Glomerular visceral epithelial cell (primary cell): Measurements from ENCODE around the gene DNM1.

ENCODE experiments used
- DNase-seq: peaks from one replicate; pipeline ENCODE4 v3.0.0-alpha.2; 2016; ENCODE audit errors: extremely low spot score

The DNM1 gene

DNA sequence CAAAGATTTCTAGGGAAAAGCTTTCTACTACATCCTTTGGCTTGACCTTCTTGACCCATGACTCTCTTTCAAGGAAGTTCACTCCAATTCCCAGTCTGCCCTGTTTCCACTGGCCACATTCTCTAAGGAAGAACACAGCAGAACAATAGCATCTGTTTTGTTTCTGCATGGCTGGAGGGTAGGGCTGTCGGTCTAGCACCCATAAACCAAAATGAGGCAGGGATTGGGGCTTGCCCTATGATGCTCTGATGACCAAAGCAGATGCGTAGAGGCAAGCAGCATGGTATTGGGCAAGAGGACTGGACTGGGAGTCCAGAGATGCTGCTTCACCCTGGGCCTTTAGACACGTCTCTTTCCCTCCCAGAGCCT lies 48.5 kb downstream of the DNM1 start:
- DNase-seq: no peak

DNA sequence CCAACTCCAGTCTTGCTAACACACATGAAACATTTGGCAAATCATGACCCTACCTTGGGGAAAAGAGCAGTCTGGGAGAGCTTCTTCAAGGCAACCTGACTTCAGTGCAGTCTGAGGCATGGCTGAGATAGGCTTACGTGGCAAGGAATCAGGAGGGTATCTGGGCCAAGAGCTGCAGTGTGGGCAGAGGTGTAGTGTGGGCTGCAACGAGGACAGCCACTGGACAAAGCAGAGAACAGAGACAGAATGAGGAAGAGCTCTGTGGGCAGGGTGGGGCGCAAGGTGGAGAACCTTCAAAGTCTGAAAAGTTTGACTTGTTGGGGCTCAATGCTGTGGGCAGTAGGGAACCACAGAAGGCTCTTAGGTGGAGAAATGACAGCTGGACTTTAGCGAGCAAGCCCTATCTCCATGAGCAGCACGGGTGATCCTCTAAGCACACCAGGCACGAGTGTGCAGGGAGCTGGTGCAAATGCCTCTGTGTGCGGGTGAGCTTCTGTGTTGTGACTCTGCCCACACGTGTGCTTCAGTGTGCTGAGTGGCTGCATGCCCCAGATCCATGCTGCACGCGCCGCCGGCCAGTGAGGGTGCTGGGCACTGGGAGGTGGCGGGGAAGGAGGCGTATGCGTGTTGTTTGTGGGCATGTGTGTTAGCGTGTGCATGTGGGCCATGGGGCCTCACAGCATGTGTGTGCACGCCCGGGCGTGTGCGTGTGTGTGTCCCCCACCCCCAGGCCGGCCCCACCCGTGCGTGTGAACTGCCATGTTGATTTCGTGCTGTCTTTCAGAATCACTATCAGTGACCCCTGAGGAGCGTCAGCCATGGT lies 49.3 kb downstream of the DNM1 start:
- DNase-seq: no peak

- DNase-seq: peak; percentile 17
These were observed 50.2 kb downstream of the DNM1 start for GRCh38 chr9:128253140-128253990.

- DNase-seq: no peak
These were observed 50.8 kb downstream of the DNM1 start for GRCh38 chr9:128253991-128254346.

- DNase-seq: no peak
These were observed 51.2 kb downstream of the DNM1 start for GRCh38 chr9:128254362-128254761.

DNA sequence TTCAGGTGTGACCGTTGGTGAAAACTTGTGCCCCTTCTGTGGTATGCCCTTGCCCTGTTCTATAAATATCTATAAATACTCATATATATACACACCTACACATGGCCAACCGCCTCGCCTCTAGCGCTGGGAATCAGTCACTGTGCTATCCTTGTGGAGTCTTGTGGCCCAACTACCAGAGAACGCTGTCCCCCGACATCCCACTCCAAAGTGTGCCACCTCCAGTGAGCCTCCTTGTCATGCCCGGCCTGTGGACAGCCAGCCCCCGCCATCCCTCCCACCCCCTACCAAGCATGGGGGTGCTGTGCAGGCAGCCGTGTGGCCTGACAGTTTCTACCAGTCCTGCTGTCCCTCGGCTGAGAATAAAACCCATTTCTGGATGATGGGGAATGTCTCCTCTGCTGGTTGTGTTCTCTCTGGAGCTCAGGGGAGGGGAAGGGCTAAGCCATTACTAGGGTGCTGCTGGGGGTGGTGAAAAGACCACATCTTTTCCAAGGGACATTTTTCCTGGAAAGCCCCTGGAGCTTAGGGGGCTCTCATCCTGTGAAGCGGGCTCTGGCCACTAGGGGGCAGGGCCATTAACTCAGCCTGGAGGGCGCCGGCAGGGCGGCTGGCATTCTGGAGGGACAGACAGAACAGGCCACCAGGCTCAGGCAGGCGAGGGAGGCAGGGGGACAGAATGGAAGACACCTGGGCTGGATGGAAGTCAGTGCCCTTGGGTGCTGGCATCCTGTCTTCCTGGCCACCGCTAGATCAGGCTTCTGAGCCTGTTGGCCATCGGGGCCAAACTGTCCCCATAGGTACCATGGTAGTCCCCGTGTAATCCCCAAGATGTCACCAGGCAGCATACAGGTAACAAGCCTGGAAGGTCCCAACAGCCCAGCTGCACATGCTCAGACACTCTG lies 51.9 kb downstream of the DNM1 start:
- peak; percentile 58 for DNase-seq

- no peak for DNase-seq
These were observed 54.1 kb downstream of the DNM1 start for GRCh38 chr9:128257086-128257825.

GRCh38 chr9:128257907-128258306 lies 54.7 kb downstream of the DNM1 start:
- no peak for DNase-seq

DNA sequence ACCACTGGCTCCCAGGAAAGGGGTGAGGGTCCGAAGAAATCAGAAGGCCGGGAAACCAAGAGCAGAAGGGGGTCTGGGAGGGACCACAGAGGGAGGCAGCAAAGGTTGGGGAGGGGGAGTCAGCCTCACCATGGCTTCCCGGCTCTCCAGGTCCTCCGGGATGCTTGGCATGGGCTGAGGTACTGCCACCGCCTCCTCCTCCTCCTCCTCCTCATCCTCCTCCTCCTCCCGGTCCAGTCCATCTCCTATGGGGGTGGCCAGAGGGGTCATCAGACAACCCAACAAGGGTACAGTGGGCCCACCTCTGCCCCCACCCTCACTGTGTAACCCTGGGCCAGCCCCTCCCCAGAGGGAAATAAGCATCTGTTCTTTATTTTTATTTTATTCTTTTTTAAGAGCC lies 55.1 kb downstream of the DNM1 start:
- no peak for DNase-seq

GRCh38 chr9:128259156-128259555 lies 56.0 kb downstream of the DNM1 start:
- DNase-seq: no peak

GRCh38 chr9:128260340-128260739 lies 57.2 kb downstream of the DNM1 start:
- no peak for DNase-seq

DNA sequence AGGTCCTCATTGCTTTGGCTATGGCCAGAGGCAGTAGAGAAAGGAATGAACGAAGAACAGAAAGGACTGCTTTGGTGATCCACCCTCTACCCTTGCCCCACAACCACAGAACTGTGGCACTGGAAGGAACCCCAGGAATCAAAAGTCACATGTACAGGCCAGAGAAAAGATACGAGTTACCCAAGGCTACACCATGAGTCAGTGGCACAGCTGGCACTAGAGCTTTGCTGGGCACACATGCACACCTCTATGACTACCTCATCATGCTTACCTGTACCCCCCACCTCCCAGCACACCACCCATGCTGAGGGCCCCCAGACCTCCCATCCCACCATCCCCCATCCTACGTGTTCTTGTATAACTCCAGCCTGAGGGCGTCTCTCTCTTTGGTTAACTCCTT lies 59.5 kb downstream of the DNM1 start:
- no peak for DNase-seq

DNA sequence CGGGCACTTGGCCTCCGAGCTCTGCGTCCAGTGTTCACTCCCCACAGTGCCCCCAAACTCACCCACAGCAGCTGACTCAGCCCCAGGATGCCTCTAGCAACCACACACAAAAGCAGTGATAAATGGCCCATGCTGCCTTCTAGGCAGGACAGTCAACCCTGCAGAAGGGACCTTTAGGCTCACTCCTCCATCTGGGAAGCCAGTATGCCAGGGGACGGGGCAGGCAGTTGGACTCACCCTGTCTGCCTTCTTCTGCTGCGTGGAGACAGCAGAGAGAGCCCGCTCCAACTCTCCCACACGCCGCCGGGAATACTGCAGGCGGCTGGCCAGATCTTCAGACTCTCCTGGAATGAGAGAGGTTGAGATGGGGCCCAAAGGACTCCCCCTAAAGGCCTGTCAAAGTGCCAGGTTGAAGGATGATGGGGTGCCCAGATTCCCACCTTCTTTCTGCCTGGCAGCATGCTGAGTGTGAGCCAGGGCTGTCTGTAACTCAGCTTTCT lies 62.2 kb downstream of the DNM1 start:
- no peak for DNase-seq

DNA sequence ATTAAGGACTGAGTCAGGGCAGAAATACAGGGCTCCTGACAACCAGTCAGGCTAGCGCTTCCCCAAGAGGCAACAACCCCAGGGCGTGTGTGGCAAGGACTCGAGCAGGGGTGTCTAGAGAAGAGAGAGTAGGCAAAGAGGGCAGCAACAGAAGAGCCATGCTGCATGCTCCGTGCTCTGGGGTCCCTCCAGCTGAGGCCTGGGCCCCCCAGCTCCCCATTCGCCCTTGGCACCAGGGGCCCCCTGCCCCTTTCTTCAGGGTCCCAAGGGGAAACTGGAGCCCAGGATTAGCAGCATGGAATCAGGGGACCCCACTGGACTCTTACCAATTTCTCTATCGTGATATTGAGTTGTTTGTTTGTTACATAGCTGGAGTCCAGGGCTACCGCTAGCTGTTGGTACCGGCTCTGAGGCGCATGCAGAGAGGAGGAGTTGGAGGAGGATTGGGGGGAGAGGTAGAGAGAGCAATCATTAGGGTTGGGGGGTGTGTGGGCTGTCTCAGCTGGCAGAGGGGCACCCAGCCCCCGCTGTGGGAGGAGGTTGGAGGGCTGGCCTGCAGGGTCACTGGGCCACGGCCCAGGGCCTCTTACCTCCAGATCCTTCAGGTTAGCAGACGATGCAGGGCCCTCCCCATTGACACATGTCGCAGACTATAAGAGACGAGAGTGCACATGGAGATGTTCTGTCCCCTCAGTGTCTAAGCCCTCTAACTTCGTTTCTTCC lies 63.9 kb downstream of the DNM1 start:
- DNase-seq: no peak

- no peak for DNase-seq
These were observed 67.9 kb downstream of the DNM1 start for GRCh38 chr9:128271112-128271511.

- no peak for DNase-seq
These were observed 68.3 kb downstream of the DNM1 start for GRCh38 chr9:128271512-128271911.

GRCh38 chr9:128274245-128274644 lies 71.1 kb downstream of the DNM1 start:
- DNase-seq: no peak

- peak; percentile 22 for DNase-seq
These were observed 72.2 kb downstream of the DNM1 start, which contains the start of gene GOLGA2 for GRCh38 chr9:128275198-128276007. TSS of gene GOLGA2 (minus strand) at chr9:128276007. CDS start at chr9:128275976, 31 bp downstream.

DNA sequence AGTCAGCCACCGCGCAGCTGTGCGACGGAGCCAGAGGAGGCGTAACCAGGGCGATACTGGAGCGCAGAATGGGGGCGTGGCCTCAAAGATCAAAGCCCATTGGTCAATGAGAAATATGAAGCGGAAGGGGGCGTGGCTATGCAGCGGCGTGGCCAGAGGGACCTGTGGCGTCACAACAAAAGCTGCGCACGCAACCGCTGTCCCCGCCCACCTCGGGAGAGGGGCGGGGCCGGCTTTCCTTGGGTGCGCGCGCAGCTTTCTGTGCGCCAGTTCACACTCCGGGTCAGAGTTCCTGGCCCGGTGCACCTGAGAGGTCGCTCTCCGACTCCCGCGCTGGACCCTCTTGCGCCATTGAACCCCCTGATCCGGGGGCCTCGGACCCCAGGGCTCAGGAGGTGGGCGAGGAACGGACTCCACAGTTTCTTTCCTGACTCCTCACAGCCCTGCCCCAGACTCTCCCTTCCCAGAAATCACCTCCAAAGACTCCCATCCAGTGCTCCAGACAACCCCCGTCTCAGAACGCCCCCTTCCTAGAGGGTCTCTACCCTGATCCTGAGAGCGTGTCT lies 72.9 kb downstream of the DNM1 start, which contains the start of gene SWI5:
TSS of gene SWI5 (plus strand) at position 269 of the 566 bp plus-strand sequence.
- DNase-seq: peak; percentile 100
